ENCODE measurements around the gene RALGDS. TPM values are rescaled to one million over a fixed set of nuclear protein-coding genes. Genes with fewer than 3 reads are reported as not detected.

RALGDS gene
- total RNA-seq, 1 experiment from 2014 or later, result 26.9 TPM

- H3K27ac ChIP-seq, result no peak overlapping the region
- no peaks in the 10 kb centered on the region for H3K36me3 ChIP-seq
- no peak for DNase-seq
- H3K4me1 ChIP-seq, result no peaks in the 10 kb centered on the region
- no peaks in the 10 kb centered on the region for H3K9me3 ChIP-seq (replicated peaks)
- H3K27me3 ChIP-seq, result peaks cover 11% of the 10 kb centered on the region; the same call in 1 of the 2 replicates
- no peak overlapping the region for H3K4me3 ChIP-seq
Measured at GRCh38 chr9:133158695-133159094, 37.7 kb upstream of the RALGDS start.

GRCh38 chr9:133155156-133155555 lies 34.1 kb upstream of the RALGDS start:
- Histone ChIP-seq H3K36me3 (no peaks in the 10 kb centered on the region), H3K27ac (no peak overlapping the region), H3K4me1 (no peaks in the 10 kb centered on the region), H3K27me3 (peaks cover 8% of the 10 kb centered on the region; the same call in 1 of the 2 replicates), H3K4me3 (no peak overlapping the region), H3K9me3 (replicated peaks) (no peaks in the 10 kb centered on the region)
- DNase-seq, result no peak

GRCh38 chr9:133154097-133154989 lies 33.3 kb upstream of the RALGDS start:
- Histone ChIP-seq H3K27me3 (peaks cover 8% of the 10 kb centered on the region; the same call in 1 of the 2 replicates), H3K9me3 (replicated peaks) (no peaks in the 10 kb centered on the region), H3K36me3 (no peaks in the 10 kb centered on the region), H3K4me3 (no peak overlapping the region), H3K4me1 (no peaks in the 10 kb centered on the region), H3K27ac (no peak overlapping the region)
- no peak for DNase-seq

GRCh38 chr9:133153227-133154096 lies 32.4 kb upstream of the RALGDS start:
- no peak for DNase-seq
- no peaks in the 10 kb centered on the region for H3K36me3 ChIP-seq
- no peak overlapping the region for H3K4me3 ChIP-seq
- no peaks in the 10 kb centered on the region for H3K4me1 ChIP-seq
- H3K9me3 ChIP-seq (replicated peaks), result no peaks in the 10 kb centered on the region
- peaks cover under 1% of the 10 kb centered on the region; the same call in 1 of the 2 replicates for H3K27me3 ChIP-seq
- no peak overlapping the region for H3K27ac ChIP-seq

- H3K36me3 ChIP-seq, result no peaks in the 10 kb centered on the region
- DNase-seq, result no peak
- no peaks in the 10 kb centered on the region for H3K27me3 ChIP-seq
- no peak overlapping the region for H3K4me3 ChIP-seq
- no peaks in the 10 kb centered on the region for H3K9me3 ChIP-seq (replicated peaks)
- H3K4me1 ChIP-seq, result peaks cover 3% of the 10 kb centered on the region; the same call in 1 of the 2 replicates
- H3K27ac ChIP-seq, result no peak overlapping the region
Measured at GRCh38 chr9:133151601-133152525, 30.8 kb upstream of the RALGDS start.

GRCh38 chr9:133151041-133151440 lies 30.0 kb upstream of the RALGDS start:
- Histone ChIP-seq H3K4me3 (no peak overlapping the region), H3K27me3 (no peaks in the 10 kb centered on the region), H3K27ac (no peak overlapping the region), H3K4me1 (peaks cover 3% of the 10 kb centered on the region; the same call in 1 of the 2 replicates), H3K36me3 (no peaks in the 10 kb centered on the region), H3K9me3 (replicated peaks) (no peaks in the 10 kb centered on the region)
- DNase-seq, result no peak

GRCh38 chr9:133149130-133150015 lies 28.3 kb upstream of the RALGDS start:
- H3K27ac ChIP-seq, result 0 out of 2 replicates have a peak overlapping the region, but pooled peaks have one; percentile 0
- H3K9me3 ChIP-seq (replicated peaks), result no peaks in the 10 kb centered on the region
- H3K27me3 ChIP-seq, result no peaks in the 10 kb centered on the region
- peak; percentile 91 to 95 for DNase-seq
- H3K4me3 ChIP-seq, result peak overlapping the region; percentile 73
- H3K36me3 ChIP-seq, result no peaks in the 10 kb centered on the region
- peaks cover 11% of the 10 kb centered on the region; the same call in 1 of the 2 replicates for H3K4me1 ChIP-seq

- H3K27me3 ChIP-seq, result no peaks in the 10 kb centered on the region
- H3K27ac ChIP-seq, result no peak overlapping the region
- peak; percentile 35 to 47 for DNase-seq
Measured at GRCh38 chr9:133148199-133149129, 27.4 kb upstream of the RALGDS start.

GRCh38 chr9:133147412-133148198 lies 26.6 kb upstream of the RALGDS start:
- DNase-seq, result peak; percentile 72 to 80
- Histone ChIP-seq H3K4me1 (peaks cover 14% of the 10 kb centered on the region), H3K9me3 (replicated peaks) (no peaks in the 10 kb centered on the region), H3K4me3 (peak overlapping the region; percentile 73), H3K27me3 (no peaks in the 10 kb centered on the region), H3K36me3 (no peaks in the 10 kb centered on the region), H3K27ac (no peak overlapping the region)

More at GRCh38 chr9:133148199-133149129, 27.4 kb upstream of the RALGDS start:
- Histone ChIP-seq H3K9me3 (replicated peaks) (no peaks in the 10 kb centered on the region), H3K4me1 (peaks cover 14% of the 10 kb centered on the region), H3K36me3 (no peaks in the 10 kb centered on the region), H3K4me3 (peak overlapping the region; percentile 73)

- H3K4me3 ChIP-seq, result no peak overlapping the region
- no peaks in the 10 kb centered on the region for H3K27me3 ChIP-seq
- H3K27ac ChIP-seq, result no peak overlapping the region
- H3K36me3 ChIP-seq, result no peaks in the 10 kb centered on the region
- DNase-seq, result no peak
- peaks cover 14% of the 10 kb centered on the region for H3K4me1 ChIP-seq
- no peaks in the 10 kb centered on the region for H3K9me3 ChIP-seq (replicated peaks)
Measured at GRCh38 chr9:133146746-133147411, 25.8 kb upstream of the RALGDS start.
